Ureter (tissue), 1 donor: ENCODE measurements around the gene KDM2A. TPM values are rescaled to one million over a fixed set of nuclear protein-coding genes. Genes with fewer than 3 reads are reported as not detected.

Source experiments
- DNase-seq: peaks from one replicate; pipeline ENCODE4 v3.0.0-alpha.2; 2020; ENCODE audit warnings: low spot score
- total RNA-seq: library from RNA; stranded (reverse); gene quantifications from one replicate; pipeline ENCODE4 v1.2.4, GENCODE V29; 2023
- donor health status: DM: yes; HTN: yes; CAD: no.

Gene KDM2A
- total RNA-seq, 1 donor from 2014 or later = 106 TPM

DNA sequence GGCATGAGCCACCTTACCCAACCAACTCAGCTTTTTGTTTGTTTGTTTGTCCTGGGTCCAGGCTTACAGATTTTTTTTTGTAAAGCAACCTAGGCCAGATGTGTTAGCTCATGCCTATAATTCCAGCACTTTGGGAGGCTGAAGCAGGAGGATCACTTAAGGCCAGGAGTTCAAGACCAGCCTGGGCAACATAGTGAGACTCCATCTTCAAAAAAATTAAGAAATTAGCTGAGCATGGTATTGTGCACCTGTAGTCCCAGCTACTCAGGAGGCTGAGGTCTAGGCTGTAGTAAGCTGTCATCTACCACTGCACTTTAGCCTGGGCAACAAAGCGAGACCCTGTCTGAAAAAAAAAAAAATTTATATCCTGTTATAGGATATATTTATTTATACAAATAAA is 118.5 kb downstream of the KDM2A start:
- DNase-seq = no peak

DNA sequence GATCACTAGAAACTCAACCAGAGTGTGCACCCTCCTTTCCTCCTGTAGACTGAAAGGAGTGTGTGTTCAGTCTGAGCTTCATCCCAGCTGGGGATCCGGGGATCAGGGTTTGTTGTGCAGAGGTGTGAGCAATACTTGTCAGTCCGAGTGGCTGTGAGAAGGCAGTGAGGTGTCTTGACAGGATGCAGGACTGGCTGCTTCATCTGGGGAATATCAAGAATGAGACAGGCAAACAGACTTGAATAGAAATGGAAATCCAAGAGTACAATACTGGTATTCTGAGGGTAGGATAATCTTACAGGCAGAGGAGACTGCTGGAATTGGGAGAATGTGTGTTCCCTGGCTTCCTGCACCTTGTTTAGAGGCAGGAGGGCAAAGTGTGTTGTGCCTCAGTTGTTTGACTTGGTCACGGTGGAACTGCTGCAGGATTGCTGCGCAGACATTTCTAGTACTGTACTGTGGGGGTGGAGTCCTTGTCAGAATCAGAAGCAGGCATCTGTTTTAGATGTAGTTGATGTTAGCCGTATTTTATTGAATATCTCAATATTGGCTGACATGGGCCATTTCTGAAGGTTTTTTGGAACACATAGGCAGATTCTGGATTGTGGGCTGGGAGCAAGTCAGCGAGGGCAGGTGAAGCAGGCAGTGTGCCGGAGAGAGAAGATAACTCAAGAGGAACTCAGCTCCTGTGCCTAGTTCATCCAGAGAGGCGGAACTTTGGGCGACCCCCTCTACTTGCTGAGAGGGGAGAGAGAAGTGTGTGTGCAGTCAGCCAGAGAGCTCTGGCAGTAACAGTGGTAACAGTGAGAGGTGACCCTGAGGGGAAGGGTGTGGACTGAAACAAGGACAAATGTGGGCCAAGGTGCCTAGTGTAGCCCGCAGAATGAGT is 120.1 kb downstream of the KDM2A start:
- DNase-seq = no peak

DNA sequence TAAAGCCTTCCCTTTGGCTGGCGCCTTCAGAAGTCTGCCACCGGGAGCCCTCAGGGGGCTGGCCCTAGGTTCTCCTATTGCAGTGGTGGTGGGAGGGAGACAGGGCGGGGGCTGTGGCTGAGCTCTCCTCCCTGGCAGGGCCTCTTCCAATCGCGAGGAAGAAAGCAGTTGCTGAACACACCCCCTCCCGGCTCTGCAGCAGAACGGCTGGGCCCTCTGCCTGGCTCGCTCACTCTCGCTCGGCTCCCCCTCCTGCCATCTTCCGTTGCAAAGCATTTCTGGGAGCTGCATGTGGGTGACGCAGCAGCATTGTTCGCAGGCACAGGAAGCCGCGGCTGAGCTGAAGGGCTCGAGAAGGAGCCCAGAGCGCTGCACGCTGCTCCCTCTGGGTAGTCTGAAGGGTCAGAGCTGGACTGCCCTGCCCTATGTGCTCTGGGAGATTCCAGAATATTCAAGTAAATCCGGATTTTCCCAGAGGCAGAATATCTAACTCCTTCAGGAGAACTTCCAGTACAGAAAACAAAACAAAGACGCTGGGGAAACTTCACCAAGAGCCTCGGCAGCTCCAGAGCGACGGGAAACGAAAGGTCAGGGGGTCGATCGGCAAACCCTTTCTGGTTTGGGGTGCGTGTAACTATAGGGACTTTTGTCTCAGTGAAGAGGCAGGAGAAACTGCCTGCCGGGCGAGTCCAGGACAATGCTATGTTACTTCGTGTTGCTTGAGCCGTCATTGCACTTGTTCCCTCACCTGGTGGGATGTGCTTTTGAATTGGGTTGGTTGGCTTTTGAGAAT is 120.9 kb downstream of the KDM2A start:
- peak; percentile 98 for DNase-seq

DNA sequence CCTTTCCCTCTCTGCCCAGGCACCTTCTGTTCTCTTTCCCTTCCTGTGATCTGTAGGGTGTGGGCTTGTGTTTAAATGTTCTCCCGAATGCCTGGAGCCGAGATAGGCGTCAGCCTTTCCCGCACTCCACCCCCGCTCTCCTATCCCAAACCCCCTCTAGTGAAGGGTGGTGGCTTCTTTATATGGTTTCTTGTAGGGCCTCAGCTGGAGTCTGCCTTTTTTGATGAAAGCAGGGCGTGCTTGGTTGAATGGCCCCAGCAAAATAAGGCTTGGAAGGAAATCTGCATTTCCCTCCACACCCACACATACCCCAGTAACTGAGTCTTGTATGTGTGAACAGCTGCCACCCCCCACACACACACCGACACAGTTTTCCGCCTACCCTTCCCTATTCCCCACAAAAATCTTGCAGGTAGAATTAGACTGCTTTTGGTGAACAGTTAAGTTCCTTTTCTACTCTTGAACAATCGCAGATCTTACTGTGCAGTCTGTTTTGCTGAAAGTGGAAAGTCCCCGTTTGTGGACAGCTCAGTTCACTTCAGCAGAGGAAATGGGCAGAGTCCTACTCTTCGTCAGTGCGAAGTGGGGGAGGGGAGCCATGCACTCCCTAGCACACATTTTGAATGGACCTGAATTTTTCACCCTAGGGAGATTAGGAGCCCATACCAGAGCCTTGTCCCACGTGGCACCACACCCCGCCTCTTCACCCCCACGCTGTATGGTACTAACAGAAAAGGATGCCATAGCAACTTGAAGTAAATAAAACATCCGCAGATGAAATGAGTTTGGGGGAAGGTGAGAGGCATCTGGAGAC is 121.7 kb downstream of the KDM2A start:
- DNase-seq = peak; percentile 69

DNA sequence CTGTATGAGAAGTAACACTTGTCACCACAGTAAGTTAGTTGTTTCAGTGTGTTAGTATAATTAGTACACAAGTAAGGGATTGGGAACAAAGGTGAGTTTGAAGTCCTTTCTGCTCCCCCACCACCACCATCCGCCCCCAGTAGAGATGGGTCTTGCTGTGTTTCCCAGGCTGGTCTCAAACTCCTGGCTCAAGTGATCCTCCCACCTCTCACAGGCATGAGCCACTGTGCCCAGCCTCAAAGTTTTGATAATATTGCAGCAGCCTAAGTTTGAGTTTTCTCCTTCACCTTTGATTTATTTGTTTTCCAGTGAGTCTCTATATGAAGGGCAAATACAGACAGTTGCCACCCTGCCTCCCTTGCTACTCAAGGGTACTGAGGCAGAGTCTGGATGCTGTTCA is 123.5 kb downstream of the KDM2A start:
- DNase-seq = no peak

DNA sequence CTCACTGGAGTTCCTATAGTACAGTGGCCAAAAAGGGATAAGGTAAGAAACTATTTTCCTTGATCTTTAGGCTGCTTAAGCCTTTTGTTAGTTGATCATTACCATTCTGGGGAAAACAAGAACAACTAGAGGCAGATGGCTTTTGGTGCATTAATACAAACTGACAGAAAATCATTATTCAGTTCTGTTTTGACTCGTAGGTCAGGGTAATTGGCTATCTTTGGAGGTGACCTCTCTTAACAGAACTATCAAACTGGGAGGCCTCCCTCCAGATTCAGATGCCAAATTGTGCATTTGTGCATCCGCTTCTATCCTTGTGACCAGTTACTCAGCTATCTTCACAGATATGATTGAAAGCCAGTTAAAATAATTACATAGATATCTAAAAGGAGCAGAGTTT is 124.0 kb downstream of the KDM2A start:
- no peak for DNase-seq

DNA sequence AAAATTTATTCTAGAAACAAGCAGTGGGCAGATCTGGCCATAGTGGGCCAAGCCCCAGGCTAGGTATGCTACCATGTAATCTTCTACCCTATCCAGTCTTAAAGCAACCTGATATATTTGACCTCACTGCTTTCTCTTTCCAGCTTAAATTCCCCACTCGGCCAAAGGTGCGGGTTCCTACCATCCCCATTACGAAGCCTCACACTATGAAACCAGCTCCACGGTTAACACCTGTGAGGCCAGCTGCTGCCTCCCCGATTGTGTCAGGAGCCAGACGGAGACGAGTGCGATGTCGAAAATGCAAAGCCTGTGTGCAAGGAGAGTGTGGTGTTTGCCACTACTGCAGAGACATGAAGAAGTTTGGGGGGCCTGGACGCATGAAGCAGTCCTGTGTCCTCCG is 126.0 kb downstream of the KDM2A start:
- DNase-seq = no peak

DNA sequence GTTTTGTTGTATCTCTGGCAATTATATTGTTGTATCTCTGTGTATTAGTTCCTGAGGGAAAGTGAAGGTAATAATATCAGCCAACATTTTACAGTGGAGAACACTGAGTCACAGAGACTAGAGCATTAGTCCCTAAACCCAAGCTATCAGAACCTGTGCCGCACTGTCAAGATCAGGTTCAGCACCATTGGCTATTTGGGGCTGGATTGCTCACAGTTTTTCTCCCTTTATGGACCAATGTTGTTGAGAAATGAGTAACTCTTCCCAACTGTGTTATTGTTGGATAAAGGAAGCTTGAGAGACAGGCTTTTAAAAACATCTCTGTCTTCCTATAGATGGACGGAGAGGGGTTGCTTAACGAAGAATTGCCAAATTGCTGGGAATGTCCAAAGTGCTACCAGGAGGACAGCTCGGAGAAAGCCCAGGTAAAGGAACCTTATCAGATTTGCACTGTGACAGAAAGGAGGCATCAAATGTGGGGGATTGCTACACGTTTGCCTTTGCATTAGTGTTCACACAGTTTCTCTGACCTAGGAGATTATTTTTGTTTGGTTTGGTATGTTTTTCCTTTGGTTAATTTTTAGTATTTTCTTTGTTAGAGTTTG is 129.0 kb downstream of the KDM2A start:
- DNase-seq = no peak

DNA sequence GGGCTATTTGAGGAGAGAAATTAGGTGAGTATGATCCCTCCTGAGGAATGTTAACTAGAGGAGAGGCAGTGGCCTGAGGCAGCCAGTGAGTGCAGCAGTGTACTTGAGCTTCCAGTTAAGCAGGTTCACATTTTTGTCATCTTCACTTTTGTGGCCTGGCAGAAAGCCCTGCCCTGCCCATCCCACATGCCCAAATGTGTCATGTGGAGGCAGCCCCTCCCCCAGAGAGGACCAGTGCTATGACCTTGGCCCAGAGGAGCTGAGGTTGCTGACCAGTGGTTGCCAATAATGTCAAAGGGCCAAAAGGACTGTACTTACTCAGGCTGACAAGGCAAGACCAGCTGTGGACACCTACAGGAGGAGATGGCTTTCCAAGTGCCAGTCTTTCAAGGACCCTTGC is 129.6 kb downstream of the KDM2A start:
- DNase-seq = peak; percentile 76

DNA sequence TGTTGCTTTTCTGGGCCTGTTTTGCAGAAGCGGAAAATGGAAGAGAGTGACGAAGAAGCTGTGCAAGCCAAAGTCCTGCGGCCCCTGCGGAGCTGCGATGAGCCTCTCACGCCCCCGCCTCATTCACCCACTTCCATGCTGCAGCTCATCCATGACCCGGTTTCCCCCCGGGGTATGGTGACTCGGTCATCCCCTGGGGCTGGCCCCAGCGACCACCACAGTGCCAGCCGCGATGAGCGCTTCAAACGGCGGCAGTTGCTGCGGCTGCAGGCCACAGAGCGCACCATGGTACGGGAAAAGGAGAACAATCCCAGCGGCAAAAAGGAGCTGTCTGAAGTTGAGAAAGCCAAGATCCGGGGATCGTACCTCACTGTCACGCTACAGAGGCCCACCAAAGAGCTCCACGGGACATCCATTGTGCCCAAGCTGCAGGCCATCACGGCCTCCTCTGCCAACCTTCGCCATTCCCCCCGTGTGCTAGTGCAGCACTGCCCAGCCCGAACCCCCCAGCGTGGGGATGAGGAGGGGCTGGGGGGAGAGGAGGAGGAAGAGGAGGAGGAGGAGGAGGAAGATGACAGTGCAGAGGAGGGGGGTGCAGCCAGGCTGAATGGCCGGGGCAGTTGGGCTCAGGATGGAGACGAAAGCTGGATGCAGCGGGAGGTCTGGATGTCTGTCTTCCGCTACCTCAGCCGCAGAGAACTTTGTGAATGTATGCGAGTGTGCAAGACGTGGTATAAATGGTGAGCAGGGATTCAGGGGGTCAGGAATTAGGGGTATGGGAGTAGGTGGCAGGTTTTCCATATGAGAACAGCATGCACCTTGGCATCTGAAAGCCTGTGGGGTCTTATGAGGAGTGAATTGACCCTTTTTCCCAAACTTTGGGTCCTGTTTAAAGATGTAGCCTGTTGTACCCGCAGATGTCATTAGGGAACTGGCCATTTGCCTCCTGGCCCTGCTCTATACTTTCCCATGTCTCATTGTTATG is 131.3 kb downstream of the KDM2A start:
- no peak for DNase-seq

DNA sequence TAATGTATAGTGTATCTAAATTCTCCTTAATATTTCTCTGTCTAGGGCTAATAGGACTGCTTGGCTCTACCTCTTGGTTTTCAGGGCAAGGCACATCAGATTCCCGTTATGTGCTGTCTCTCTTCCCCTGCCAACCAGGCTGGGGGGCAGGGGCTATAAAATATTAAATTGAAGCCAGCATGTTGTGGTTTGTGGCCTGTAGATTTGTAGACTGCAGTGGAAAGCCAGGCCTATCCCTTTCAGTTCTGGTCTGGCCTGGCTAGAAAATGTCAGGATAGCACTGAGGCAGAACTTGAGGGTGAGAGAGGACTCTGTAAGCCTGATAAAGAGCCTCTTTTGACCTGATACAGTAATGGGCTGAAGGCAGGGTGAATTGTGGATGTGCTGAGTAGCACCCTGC is 132.8 kb downstream of the KDM2A start:
- DNase-seq = no peak

DNA sequence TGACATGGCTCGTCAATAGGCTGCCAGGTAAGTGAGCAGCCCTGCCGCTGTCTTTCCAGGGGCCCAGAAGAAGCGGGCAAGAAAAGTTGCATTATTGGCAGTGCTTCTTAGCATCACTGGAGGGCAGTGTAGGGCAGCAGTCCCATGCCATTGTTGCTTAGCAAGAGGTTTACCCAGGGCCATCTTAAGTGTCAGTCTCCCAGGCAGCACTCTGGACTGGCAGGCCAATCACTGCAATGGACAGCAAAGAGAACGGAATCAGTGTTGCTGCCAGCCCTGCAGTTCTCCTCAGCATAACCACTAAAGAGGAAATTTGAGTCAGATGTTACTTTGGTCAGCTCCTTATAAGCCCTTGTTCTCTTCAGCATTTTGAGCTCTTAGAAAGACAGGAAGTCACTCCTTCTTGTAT is 133.8 kb downstream of the KDM2A start:
- DNase-seq = no peak

DNA sequence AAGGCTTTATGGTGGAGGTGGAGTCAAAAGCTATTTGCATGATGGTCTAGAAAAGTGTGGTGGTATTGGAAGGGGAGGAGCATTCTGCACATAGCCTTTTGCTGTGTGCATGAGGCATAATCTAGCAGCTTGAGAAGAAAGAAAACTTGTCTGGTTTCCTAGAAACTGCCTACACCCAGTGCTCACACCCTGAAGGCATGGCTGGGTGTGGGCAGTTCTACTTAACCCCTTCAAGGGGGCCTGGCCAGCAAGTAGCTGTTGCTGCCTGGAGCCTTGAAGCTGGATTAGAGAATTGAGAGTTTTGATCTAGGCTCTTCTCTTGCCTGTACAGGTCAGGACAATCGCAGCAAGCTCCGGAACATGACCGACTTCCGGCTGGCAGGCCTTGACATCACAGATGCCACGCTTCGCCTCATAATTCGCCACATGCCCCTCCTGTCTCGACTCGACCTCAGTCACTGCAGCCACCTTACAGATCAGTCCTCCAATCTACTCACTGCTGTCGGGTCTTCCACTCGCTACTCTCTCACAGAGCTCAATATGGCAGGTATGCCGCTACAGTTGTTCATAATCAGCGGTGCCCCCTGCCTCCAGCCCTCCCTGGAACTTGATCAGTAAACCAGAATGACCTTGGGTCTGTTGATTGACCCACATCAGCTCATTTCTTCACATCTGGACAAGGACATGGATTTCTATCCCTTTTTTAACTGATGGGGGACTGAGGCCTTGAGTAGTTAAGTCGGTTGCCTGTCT is 135.0 kb downstream of the KDM2A start:
- no peak for DNase-seq

DNA sequence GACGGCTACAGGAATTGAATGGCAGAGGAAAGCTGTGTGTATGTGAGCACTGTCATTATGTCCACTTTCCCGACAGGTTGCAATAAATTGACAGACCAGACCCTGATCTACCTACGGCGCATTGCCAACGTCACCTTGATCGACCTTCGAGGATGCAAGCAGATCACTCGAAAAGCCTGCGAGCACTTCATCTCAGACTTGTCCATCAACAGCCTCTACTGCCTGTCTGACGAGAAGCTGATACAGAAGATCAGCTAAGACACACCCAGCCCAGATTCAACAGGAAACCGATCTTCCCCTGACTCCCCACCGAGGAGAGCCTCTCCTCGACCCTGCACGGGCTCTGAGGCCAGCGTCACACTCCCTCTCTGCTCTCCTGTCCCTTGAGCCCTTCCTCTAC is 135.7 kb downstream of the KDM2A start:
- no peak for DNase-seq

DNA sequence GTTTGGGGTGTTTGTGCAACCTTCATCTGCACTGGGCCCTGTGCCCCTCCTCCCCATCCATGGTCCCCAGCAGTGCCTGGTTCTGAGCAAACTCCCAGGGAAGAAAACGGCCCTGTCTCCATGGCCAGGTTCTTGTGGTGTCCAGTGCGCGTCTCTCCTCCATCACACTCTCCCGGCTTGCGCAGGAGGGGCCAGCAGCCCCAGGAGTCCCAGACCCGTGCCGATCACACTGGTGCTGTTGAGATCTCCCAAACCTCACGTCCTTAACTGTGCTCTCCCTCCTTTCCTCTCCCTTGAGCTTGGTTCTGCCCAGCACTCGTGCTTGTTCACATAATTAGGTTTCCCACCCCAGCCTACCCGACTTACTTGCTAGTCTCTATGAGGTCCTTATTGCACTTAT is 136.3 kb downstream of the KDM2A start:
- no peak for DNase-seq

DNA sequence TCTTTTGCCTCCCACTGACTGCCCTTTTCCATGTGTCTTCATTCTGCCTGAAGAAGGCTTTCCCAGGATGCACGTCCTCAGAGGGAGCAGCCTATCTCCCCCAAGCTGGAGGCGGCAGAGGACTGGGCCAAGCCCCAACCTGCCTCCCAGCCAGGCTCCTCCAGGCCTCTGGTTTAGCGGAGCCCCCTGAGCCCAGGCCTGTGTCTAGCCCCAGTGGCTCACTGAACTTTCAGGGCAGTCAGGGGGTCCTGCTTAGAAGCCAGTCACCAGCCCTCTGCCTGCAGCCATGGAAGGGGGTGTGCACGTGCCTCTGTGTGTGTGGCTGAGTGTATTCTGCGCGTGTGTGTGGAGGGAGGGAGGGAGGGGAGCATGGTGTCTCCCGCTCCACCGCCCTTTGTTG is 136.8 kb downstream of the KDM2A start:
- no peak for DNase-seq

DNA sequence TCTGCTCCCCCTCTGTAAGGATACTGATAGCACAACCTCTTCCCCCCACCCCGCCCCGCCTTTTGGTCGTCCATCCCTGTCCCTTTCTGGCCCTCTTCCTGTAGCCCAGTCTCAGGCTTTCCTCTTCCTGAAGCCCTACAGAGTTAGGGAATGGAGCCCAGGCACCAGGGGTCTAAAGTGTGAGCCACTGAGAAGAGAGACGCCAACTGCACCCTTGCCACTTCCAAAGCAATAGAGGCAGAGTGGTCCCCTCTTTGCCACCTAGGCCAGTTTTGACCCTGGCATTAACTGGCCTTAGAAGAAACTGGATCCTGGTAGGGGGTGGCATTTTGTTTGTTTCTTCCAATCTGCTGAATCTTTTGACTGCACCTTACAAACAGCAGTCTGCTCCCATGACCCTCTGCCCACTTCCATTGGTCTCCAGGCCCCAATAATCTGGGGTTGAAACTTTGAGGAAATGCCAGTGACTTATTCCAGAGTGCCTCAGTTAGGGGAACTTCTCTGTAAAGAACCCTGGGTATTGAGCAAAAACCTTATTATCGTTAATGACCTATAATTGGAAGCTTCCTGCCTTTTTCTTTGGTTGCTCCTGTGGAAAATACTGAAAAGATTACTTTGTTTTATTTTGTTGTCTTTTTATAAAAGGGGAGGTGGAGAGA is 137.5 kb downstream of the KDM2A start:
- no peak for DNase-seq

DNA sequence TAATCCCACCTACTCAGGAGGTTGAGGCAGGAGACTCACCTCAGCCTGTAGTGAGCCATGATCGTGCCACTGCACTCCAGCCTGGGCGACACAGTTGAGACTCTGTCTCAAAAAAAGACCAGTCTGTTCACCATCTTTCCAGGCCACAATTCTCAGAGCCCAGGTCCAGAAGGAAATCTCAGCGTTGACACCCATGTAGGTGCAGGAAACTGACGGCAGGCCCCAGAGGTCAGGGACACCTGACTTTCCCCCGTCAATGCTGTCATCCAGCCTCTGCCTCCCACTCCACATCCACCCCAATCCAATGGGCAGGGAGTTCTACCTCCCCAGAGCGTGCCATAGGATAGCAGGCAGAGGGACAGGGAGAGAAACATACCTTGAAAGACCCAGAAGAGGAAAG is 141.3 kb downstream of the KDM2A start:
- no peak for DNase-seq
